Cardiac ventricle fibroblast (primary cell): ENCODE measurements around the gene NMUR2. TPM values are rescaled to one million over a fixed set of nuclear protein-coding genes. Genes with fewer than 3 reads are reported as not detected.

Experiments
- total RNA-seq: library from RNA; depleted of rRNA; stranded (reverse); fragments of >200 nt; gene quantifications from 2 replicates; pipeline ENCODE4 v1.2.3, GENCODE V29; 2015

Gene NMUR2
- total RNA-seq = not detected in 2 replicates

GRCh38 chr5:152405145-152405544, at the start of gene NMUR2:
Gene NMUR2, minus strand, starts transcription at chr5:152405279. Its CDS starts 166 bp downstream, at chr5:152405113.

